PC-9 (cell line): ENCODE results near the gene UCHL3.

Experiments used
- CTCF ChIP-seq: fragments of 200-600 bp; sonication (generic); conservative IDR thresholded peaks from 2 replicates; pipeline ENCODE4 v1.6.1; 2017; ENCODE audit warnings: mixed run types, antibody characterized with exemption, mild to moderate bottlenecking, moderate library complexity
- EZH2 ChIP-seq: fragments of 200-600 bp; sonication (generic); IDR thresholded peaks from 2 replicates; pipeline ENCODE4 v1.8.0; 2017; ENCODE audit warnings: antibody characterized with exemption, low read depth

- TF ChIP-seq CTCF = no peak
- no peak for TF ChIP-seq EZH2
Measured at GRCh38 chr13:75603038-75603437, 53.4 kb downstream of the UCHL3 start.
